ENCODE measurements around the gene ZNF710. TPM values are rescaled to one million over a fixed set of nuclear protein-coding genes. Genes with fewer than 3 reads are reported as not detected.
"Not testable (repeated sequence)": the region's sequence is repeated elsewhere in the genome, so short reads cannot be mapped to it uniquely, and the experiment has no call there.

Gene ZNF710
- total RNA-seq, 1 donor from 2014 or later: 47.9 TPM

DNA sequence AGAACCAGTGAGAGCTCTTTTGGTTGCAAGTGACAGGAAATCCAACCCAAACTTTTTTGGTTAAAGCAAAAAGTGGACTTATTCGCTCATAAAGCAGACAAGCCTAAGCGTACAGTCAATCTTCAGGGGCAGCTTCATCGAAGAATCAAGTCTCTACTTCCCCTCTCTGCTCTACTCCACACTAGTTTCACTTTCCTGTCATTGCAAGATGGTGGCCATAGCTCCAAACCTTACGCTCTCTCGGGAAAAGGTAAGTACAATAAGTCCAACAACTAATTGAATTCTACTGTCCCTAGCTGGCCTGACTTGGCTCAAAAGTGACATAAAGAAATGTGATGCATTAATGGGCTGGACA lies 24.9 kb upstream of the ZNF710 start:
- H3K27me3 ChIP-seq: no peaks in the 10 kb centered on the region
- H3K4me1 ChIP-seq: no peaks in the 10 kb centered on the region
- H3K9me3 ChIP-seq: no peaks in the 10 kb centered on the region
- no peak for DNase-seq
- no peaks in the 10 kb centered on the region for H3K36me3 ChIP-seq
- intact Hi-C loops (cut with DNase I): no loop called here
- TF ChIP-seq CTCF (IDR thresholded peaks at IDR 0.05): no peak
- ATAC-seq: no peak
- peak overlapping the region; percentile 53 for H3K27ac ChIP-seq
- H3K4me3 ChIP-seq: no peak overlapping the region

DNA sequence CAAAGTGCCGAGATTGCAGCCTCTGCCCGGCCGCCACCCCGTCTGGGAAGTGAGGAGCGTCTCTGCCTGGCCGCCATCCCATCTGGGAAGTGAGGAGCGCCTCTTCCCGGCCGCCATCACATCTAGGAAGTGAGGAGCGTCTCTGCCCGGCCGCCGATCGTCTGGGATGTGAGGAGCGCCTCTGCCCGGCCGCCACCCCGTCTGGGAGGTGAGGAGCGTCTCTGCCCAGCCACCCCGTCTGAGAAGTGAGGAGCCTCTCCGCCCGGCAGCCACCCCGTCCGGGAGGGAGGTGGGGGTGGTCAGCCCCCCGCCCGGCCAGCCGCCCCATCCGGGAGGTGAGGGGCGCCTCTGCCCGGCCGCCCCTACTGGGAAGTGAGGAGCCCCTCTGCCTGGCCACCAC lies 23.3 kb upstream of the ZNF710 start:
- H3K27ac ChIP-seq; H3K27me3 ChIP-seq; H3K4me3 ChIP-seq; intact Hi-C loops (cut with DNase I); ATAC-seq; H3K36me3 ChIP-seq; H3K9me3 ChIP-seq; H3K4me1 ChIP-seq; DNase-seq: not testable (repeated sequence)

- no peak overlapping the region for H3K4me3 ChIP-seq
- no peaks in the 10 kb centered on the region for H3K27me3 ChIP-seq
- TF ChIP-seq CTCF (IDR thresholded peaks at IDR 0.05): no peak
- H3K4me1 ChIP-seq: no peaks in the 10 kb centered on the region
- no peak for ATAC-seq
- no peak for DNase-seq
- intact Hi-C loops (cut with DNase I): no loop called here
- H3K36me3 ChIP-seq: no peaks in the 10 kb centered on the region
- no peaks in the 10 kb centered on the region for H3K9me3 ChIP-seq
- H3K27ac ChIP-seq: no peak overlapping the region
These were observed 22.2 kb upstream of the ZNF710 start for GRCh38 chr15:89978914-89979313.

GRCh38 chr15:89980896-89981295 lies 20.2 kb upstream of the ZNF710 start:
- H3K4me1 ChIP-seq: no peaks in the 10 kb centered on the region
- TF ChIP-seq CTCF (IDR thresholded peaks at IDR 0.05): no peak
- H3K9me3 ChIP-seq: no peaks in the 10 kb centered on the region
- no peak overlapping the region for H3K27ac ChIP-seq
- ATAC-seq: no peak
- no peak overlapping the region for H3K4me3 ChIP-seq
- intact Hi-C loops (cut with DNase I): no loop called here
- no peak for DNase-seq
- no peaks in the 10 kb centered on the region for H3K27me3 ChIP-seq
- no peaks in the 10 kb centered on the region for H3K36me3 ChIP-seq

GRCh38 chr15:89982315-89983055 lies 18.6 kb upstream of the ZNF710 start:
- no peak overlapping the region for H3K4me3 ChIP-seq
- intact Hi-C loops (cut with DNase I): no loop called here

DNA sequence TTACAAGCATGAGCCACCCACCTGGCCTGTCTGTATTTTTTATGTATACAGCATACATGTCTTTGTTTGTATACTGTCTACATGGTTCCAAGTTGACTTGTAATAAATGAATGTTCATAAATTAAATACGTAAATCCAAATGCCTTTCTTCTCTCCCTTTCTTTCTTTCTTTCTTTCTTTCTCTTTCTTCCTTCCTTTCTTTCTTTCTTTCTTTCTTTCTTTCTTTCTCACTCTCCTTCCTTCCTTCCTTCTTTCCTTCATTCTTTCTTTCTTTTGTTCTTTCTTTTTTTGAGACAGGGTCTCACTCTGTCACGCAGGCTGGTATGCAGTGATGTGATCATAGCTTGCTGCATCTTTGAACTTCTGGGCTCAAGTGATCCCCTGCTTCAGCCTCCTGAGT lies 17.1 kb upstream of the ZNF710 start:
- intact Hi-C loops (cut with DNase I): no loop called here
- no peaks in the 10 kb centered on the region for H3K36me3 ChIP-seq
- DNase-seq: no peak

More at GRCh38 chr15:89982315-89983055, 18.6 kb upstream of the ZNF710 start:
- no peaks in the 10 kb centered on the region for H3K4me1 ChIP-seq
- no peak overlapping the region for H3K27ac ChIP-seq
- ATAC-seq (no peak), DNase-seq (no peak)
- no peaks in the 10 kb centered on the region for H3K36me3 ChIP-seq
- H3K9me3 ChIP-seq: no peaks in the 10 kb centered on the region
- no peaks in the 10 kb centered on the region for H3K27me3 ChIP-seq
- TF ChIP-seq CTCF (IDR thresholded peaks at IDR 0.05): no peak

More for the DNA sequence above, 17.1 kb upstream of the ZNF710 start:
- no peak for TF ChIP-seq CTCF (IDR thresholded peaks at IDR 0.05)
- no peaks in the 10 kb centered on the region for H3K27me3 ChIP-seq
- no peak for ATAC-seq
- no peak overlapping the region for H3K4me3 ChIP-seq
- no peaks in the 10 kb centered on the region for H3K9me3 ChIP-seq
- H3K4me1 ChIP-seq: no peaks in the 10 kb centered on the region
- H3K27ac ChIP-seq: no peak overlapping the region
